Thyroid gland (tissue), 4 donors: ENCODE measurements around the gene DDX39B.

ENCODE experiments used
- CTCF ChIP-seq, 6 experiments: fragments of 200-600 bp in 3 of 6; fragments of 450-650 bp in 3 of 6; sonication (generic) in 3 of 6; IDR thresholded peaks; one replicate each; pipeline ENCODE4 v1.5.1; 2016 to 2019; ENCODE audit warnings: antibody characterized with exemption in 6 of 6, mild to moderate bottlenecking in 2 of 6, inconsistent platforms in 1 of 6, moderate library complexity in 1 of 6
- POLR2A ChIP-seq, 2 donors: fragments of 450-650 bp; IDR thresholded peaks; one replicate each; pipeline ENCODE4 v1.6.1; 2017; ENCODE audit warnings: antibody characterized with exemption in 2 of 2, mild to moderate bottlenecking in 2 of 2, moderate library complexity in 1 of 2

DNA sequence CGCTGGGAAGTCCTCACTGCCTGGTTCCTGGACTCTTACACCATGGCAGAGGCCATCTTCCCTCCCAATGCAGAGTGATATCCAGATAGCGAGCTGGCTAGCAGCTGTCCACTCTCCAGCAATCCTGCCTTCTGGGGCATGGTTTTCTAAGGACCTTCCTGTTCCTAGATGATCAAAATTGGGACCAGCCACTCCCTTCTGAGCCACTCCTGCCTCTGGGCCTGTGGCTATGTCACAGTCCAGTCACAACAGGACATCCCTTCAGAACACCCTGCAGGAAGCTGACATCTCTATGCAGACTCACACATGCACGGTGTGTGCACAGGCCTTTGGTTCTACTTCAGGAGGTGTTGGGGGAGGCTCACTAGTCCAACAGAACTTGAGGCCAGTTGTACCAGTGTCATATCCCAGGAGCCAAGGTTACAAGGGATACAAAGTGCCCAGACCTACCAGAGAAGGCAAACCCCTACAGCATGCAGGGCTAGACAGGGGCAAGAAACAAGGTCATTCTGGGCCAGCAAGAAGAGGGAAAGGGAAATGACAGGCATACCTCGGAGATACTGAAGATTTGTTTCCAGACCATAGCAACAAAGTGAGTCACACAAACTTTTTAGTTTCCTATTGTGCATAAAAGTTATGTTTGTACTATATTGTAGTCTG is 15.7 kb downstream of the DDX39B start:
- no peak for TF ChIP-seq POLR2A (IDR thresholded peaks at IDR 0.05)
- no peak for TF ChIP-seq CTCF (IDR thresholded peaks at IDR 0.05)
